ENCODE data around the gene PAPOLB.
"Not testable (repeated sequence)": the region's sequence is repeated elsewhere in the genome, so short reads cannot be mapped to it uniquely, and the experiment has no call there.

PAPOLB gene

DNA sequence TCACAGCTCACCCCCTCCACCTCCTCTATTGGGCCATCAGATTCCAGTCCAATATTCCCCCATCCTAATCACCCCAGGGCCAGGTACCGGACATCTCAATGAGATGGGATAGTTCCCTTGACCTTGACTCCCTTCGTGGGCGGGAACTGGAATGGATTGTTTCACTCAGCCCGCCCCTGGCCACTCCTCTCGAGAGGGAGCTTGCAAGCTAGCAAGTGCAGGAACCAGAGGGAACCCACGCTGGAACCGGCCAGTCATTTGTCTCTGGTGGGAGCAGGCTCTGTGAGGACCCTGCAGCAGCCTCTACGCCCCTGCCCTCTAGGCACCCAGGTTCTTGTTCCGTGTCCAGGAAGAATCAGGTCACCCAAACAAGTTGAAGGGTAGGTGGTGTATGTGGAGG, 32.7 kb upstream of the PAPOLB start:
- ChIA-PET CTCF (no interaction called here), POLR2A (no interaction called here)
- no peak for DNase-seq (ENCODE audit: extremely low spot score)
- TF ChIP-seq, protein P1, sequence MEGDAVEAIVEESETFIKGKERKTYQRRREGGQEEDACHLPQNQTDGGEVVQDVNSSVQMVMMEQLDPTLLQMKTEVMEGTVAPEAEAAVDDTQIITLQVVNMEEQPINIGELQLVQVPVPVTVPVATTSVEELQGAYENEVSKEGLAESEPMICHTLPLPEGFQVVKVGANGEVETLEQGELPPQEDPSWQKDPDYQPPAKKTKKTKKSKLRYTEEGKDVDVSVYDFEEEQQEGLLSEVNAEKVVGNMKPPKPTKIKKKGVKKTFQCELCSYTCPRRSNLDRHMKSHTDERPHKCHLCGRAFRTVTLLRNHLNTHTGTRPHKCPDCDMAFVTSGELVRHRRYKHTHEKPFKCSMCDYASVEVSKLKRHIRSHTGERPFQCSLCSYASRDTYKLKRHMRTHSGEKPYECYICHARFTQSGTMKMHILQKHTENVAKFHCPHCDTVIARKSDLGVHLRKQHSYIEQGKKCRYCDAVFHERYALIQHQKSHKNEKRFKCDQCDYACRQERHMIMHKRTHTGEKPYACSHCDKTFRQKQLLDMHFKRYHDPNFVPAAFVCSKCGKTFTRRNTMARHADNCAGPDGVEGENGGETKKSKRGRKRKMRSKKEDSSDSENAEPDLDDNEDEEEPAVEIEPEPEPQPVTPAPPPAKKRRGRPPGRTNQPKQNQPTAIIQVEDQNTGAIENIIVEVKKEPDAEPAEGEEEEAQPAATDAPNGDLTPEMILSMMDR (IDR thresholded peaks at IDR 0.05; ENCODE audit: control extremely low read depth, extremely low read depth, low read depth, missing control alignments) = no peak

DNA sequence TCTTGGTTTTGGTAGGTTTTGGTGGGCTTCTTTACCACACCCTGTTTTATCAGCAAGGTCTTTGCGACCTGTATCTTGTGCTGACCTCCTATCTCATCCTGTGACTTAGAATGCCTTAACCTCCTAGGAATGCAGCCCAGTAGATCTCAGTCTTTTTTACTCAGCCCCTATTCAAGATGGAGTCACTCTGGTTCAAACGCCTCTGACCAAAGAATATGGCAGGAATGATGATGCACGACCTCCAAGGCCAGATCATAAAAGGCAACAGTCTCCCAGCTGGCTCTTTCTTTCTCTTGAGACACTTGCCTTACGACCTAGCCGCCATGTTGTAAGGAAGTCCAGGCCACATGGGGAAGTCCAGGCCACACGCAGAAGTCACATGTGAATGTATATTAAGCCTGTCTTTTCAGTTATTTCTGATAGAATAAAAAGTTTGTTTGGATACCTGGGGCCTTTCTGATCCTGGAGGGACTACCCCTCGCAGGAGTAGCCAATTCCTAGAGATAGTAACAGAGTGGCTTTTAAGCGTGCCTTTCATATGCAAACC, 32.2 kb upstream of the PAPOLB start:
- POLR2A ChIA-PET = no interaction called here
- TF ChIP-seq, protein P1 (IDR thresholded peaks at IDR 0.05; ENCODE audit: control extremely low read depth, extremely low read depth, low read depth, missing control alignments) = no peak
- DNase-seq (ENCODE audit: extremely low spot score) = no peak
- CTCF ChIA-PET = no interaction called here

DNA sequence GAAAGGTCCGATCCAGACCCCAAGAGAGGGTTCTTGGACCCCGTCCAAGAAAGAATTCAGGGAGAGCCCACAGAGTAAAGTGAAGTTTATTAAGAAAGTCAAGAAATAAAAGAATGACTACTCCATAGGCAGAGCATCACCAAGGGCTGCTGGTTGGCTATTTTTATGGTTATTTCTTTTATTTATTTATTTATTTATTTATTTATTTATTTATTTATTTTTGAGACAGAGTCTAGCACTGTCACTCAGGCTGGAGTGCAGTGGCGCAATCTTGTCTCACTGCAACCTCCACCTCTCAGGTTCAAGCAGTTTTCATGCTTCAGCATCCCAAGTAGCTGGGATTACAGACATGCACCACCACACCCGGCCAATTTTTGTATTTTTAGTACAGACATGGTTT, 31.4 kb upstream of the PAPOLB start:
- POLR2A ChIA-PET; DNase-seq (ENCODE audit: extremely low spot score); CTCF ChIA-PET: not testable (repeated sequence)

DNA sequence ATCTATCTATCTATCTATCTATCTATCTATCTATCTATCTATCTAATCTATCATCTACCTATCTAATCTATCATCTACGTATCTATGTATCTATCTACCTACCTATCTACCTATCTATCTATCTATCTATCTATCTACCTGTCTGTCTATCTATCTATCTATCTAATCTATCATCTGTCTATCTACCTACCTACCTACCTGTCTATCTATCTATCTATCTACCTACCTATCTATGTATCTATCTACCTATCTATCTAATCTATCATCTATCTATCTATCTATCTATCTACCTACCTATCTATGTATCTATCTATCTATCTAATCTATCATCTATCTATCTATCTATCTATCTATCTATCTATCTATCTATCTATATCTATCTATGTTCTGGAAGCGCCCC, 29.7 kb upstream of the PAPOLB start:
- CTCF ChIA-PET = interaction anchor here (1.5 kb wide), 1 partner anchor 99 kb away, joined by 3 read pairs; no protein-coding TSS in a partner anchor
- POLR2A ChIA-PET; DNase-seq (ENCODE audit: extremely low spot score): not testable (repeated sequence)

DNA sequence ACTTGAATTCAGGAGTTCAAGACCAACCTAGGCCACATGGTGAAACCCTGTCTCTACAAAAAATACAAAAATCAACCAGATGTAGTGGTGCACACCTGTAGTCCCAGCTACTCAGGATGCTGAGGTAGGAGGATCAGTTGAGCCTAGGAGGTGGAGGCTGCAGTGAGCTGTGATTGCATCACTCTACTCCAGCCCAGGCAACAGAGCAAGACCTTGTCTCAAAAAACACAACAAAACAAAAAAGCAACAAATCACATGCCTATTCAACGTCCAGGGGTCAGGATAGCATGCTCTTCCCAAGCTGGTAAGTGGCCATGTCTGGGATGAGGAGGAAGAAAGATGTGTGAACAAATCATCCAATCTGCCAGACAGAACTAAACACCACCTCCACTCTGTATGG, 27.9 kb upstream of the PAPOLB start:
- no peak for DNase-seq (ENCODE audit: extremely low spot score)
- CTCF ChIA-PET = interaction anchor here (1.0 to 1.4 kb wide), 2 partner anchors 9 to 22 kb away, joined by 3 read pairs; no protein-coding TSS in a partner anchor
- TF ChIP-seq, protein P1 (IDR thresholded peaks at IDR 0.05; ENCODE audit: control extremely low read depth, extremely low read depth, low read depth, missing control alignments) = no peak
- POLR2A ChIA-PET = no interaction called here

DNA sequence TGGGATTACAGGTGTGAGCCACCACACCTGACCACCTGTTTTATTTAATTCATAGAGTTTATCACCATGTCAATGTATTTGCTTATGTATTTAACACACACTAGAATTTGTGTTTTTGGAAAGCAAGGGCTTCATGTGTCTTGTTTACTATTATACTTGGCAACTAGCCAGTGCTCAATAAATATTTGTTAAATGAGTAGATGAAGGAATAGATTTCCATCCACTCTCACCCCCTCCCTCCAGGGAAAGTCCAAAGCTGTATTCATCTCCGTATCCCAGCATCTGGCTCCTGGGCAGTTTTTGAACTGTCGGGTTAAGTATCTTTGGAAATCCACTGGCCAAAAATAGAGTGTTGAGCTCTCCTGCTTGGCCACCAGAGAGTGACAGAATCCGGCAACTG, 26.3 kb upstream of the PAPOLB start:
- ChIA-PET CTCF (interaction anchor here (1.4 kb wide), 1 partner anchor 8 kb away, joined by 3 read pairs; no protein-coding TSS in a partner anchor), POLR2A (no interaction called here)
- no peak for DNase-seq (ENCODE audit: extremely low spot score)
- TF ChIP-seq, protein P1 (IDR thresholded peaks at IDR 0.05; ENCODE audit: control extremely low read depth, extremely low read depth, low read depth, missing control alignments) = no peak

DNA sequence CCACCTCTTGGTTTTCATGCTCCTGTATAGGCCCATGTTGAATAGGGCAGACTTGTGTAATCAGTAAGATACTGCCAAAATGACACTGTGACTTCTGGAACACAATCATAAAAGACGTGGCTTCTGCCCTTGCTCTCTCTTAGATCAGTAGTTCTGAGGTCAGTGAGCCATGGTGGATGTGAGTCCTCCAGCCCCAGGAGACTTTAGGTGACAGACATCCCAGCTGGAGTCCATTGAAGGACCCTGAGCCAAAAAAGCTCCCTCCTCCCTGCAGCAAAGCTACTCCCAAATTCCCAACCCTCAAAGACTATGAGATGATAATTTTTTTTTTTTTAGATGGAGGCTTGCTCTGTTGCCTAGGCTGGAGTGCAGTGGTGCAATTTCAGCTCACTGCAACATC, 24.8 kb upstream of the PAPOLB start:
- TF ChIP-seq, protein P1 (IDR thresholded peaks at IDR 0.05; ENCODE audit: control extremely low read depth, extremely low read depth, low read depth, missing control alignments) = no peak
- CTCF ChIA-PET = interaction anchor here (1.5 kb wide), 1 partner anchor 87 kb away, joined by 4 read pairs; no protein-coding TSS in a partner anchor
- DNase-seq (ENCODE audit: extremely low spot score) = no peak
- POLR2A ChIA-PET = no interaction called here

DNA sequence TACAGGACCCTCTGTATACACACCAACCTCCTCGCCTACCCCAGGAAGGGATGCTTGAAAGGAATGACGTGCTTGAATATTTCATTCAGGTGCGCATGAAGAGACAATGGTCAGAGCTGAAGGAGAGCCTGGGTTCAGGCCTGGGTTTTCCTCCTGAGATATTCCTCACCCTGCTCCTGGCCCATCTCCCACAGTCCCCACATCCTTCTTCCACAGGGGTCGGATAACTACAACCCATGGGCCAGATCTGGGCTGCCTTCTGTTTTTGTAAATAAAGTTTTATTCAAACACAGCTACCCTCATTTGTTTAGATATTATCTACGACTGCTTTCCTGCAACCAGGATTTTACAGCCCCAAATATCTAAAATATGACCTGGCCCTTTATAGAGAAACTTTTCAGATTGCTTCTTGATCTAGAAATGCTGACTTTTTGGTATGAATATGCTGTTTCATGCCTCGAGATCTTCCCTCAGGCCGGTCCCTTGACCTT, 23.5 kb upstream of the PAPOLB start:
- no peak for DNase-seq (ENCODE audit: extremely low spot score)
- ChIA-PET POLR2A (no interaction called here), CTCF (interaction anchor here (2.6 kb wide), 1 partner anchor 94 kb away, joined by 8 read pairs; no protein-coding TSS in a partner anchor)
- TF ChIP-seq, protein P1 (IDR thresholded peaks at IDR 0.05; ENCODE audit: control extremely low read depth, extremely low read depth, low read depth, missing control alignments) = no peak
